Adipocyte (in vitro differentiated cells): ENCODE data around the gene KLK6.
A peak's percentile ranks its signal among the peaks of the same experiment; 100 is the strongest.

Source experiments
- DNase-seq: peaks from one replicate; pipeline ENCODE4 v3.0.0-alpha.2; 2015; ENCODE audit warnings: low read depth
- H3K27me3 ChIP-seq: replicated peaks from 2 replicates; pipeline ENCODE4 v1.7.0; 2013; ENCODE audit warnings: mild to moderate bottlenecking, low read length, moderate library complexity; ENCODE audit not compliant: control insufficient read depth, insufficient read depth
- H3K36me3 ChIP-seq: 2 replicates; pipeline ENCODE4 v1.7.0; 2013; ENCODE audit warnings: low read length, mild to moderate bottlenecking, moderate library complexity; ENCODE audit not compliant: control insufficient read depth, insufficient read depth, severe bottlenecking
- H3K4me1 ChIP-seq: 2 replicates; pipeline ENCODE4 v1.7.0; 2013; ENCODE audit warnings: mild to moderate bottlenecking, low read length, moderate library complexity; ENCODE audit not compliant: control insufficient read depth, insufficient read depth
- H3K4me3 ChIP-seq: 2 replicates; pipeline ENCODE4 v1.7.0; 2013; ENCODE audit warnings: mild to moderate bottlenecking, low read length, moderate library complexity
- H3K9ac ChIP-seq: 2 replicates; pipeline ENCODE4 v1.7.0; 2013; ENCODE audit warnings: mild to moderate bottlenecking, low read length, moderate library complexity
- H3K9me3 ChIP-seq: 2 replicates; pipeline ENCODE4 v1.7.0; 2013; ENCODE audit warnings: mild to moderate bottlenecking, low read length, moderate library complexity; ENCODE audit not compliant: control insufficient read depth

Gene KLK6

GRCh38 chr19:50969413-50969760, at the start of gene KLK6:
KLK6 (minus strand) TSS chr19:50969591; CDS start chr19:50968104, 1,487 bp downstream.
- H3K27me3 ChIP-seq: peaks cover 25% of the 10 kb centered on the region
- DNase-seq: no peak

GRCh38 chr19:51018745-51019543, 49.6 kb upstream of the KLK6 start:
- Histone ChIP-seq H3K4me1 (peaks cover 7% of the 10 kb centered on the region), H3K9me3 (no peaks in the 10 kb centered on the region), H3K36me3 (no peaks in the 10 kb centered on the region), H3K9ac (no peak overlapping the region), H3K4me3 (no peak overlapping the region), H3K27me3 (peaks cover 32% of the 10 kb centered on the region)
- DNase-seq: no peak

More at GRCh38 chr19:50969413-50969760, at the start of gene KLK6:
- Histone ChIP-seq H3K4me1 (no peaks in the 10 kb centered on the region), H3K9ac (no peak within 1 kb of the TSS), H3K9me3 (no peaks in the 10 kb centered on the region), H3K4me3 (no peak within 1 kb of the TSS), H3K36me3 (no peaks in the 10 kb centered on the region)

- DNase-seq: peak; percentile 46
- no peaks in the 10 kb centered on the region for H3K36me3 ChIP-seq
- H3K4me3 ChIP-seq: peak overlapping the region; percentile 54
- H3K9me3 ChIP-seq: no peaks in the 10 kb centered on the region
- H3K27me3 ChIP-seq: peaks cover 35% of the 10 kb centered on the region
- H3K9ac ChIP-seq: no peak overlapping the region
- H3K4me1 ChIP-seq: peaks cover 7% of the 10 kb centered on the region
These were observed 47.6 kb upstream of the KLK6 start for GRCh38 chr19:51016798-51017683.

GRCh38 chr19:51015691-51016267, 46.4 kb upstream of the KLK6 start:
- Histone ChIP-seq H3K27me3 (peaks cover 39% of the 10 kb centered on the region), H3K9me3 (no peaks in the 10 kb centered on the region), H3K9ac (no peak overlapping the region), H3K36me3 (no peaks in the 10 kb centered on the region), H3K4me3 (no peak overlapping the region), H3K4me1 (peaks cover 7% of the 10 kb centered on the region)
- no peak for DNase-seq

GRCh38 chr19:51014242-51014641, 44.9 kb upstream of the KLK6 start:
- Histone ChIP-seq H3K9me3 (no peaks in the 10 kb centered on the region), H3K9ac (no peak overlapping the region), H3K4me3 (no peak overlapping the region), H3K4me1 (peaks cover 3% of the 10 kb centered on the region), H3K36me3 (no peaks in the 10 kb centered on the region), H3K27me3 (peaks cover 39% of the 10 kb centered on the region)
- DNase-seq: no peak

- H3K4me3 ChIP-seq: no peak overlapping the region
- DNase-seq: no peak
- H3K27me3 ChIP-seq: peaks cover 40% of the 10 kb centered on the region
- no peaks in the 10 kb centered on the region for H3K4me1 ChIP-seq
- H3K9ac ChIP-seq: no peak overlapping the region
- H3K9me3 ChIP-seq: no peaks in the 10 kb centered on the region
- H3K36me3 ChIP-seq: no peaks in the 10 kb centered on the region
These were observed 43.3 kb upstream of the KLK6 start for GRCh38 chr19:51012661-51013190.

- H3K4me1 ChIP-seq: no peaks in the 10 kb centered on the region
- no peak for DNase-seq
- peaks cover 39% of the 10 kb centered on the region for H3K27me3 ChIP-seq
- no peaks in the 10 kb centered on the region for H3K9me3 ChIP-seq
- H3K9ac ChIP-seq: no peak overlapping the region
- no peaks in the 10 kb centered on the region for H3K36me3 ChIP-seq
- no peak overlapping the region for H3K4me3 ChIP-seq
These were observed 40.8 kb upstream of the KLK6 start for GRCh38 chr19:51010066-51010795.

GRCh38 chr19:51009061-51009891, 39.9 kb upstream of the KLK6 start:
- no peaks in the 10 kb centered on the region for H3K36me3 ChIP-seq
- peaks cover 29% of the 10 kb centered on the region for H3K27me3 ChIP-seq
- no peaks in the 10 kb centered on the region for H3K9me3 ChIP-seq
- no peak for DNase-seq
- no peaks in the 10 kb centered on the region for H3K4me1 ChIP-seq
- H3K9ac ChIP-seq: no peak overlapping the region
- no peak overlapping the region for H3K4me3 ChIP-seq

GRCh38 chr19:51007488-51007887, 38.1 kb upstream of the KLK6 start:
- no peaks in the 10 kb centered on the region for H3K36me3 ChIP-seq
- H3K9me3 ChIP-seq: no peaks in the 10 kb centered on the region
- DNase-seq: no peak
- H3K4me1 ChIP-seq: no peaks in the 10 kb centered on the region
- H3K27me3 ChIP-seq: peaks cover 19% of the 10 kb centered on the region
- H3K4me3 ChIP-seq: no peak overlapping the region
- H3K9ac ChIP-seq: no peak overlapping the region

- H3K36me3 ChIP-seq: no peaks in the 10 kb centered on the region
- H3K9ac ChIP-seq: no peak overlapping the region
- DNase-seq: no peak
- peaks cover 16% of the 10 kb centered on the region for H3K27me3 ChIP-seq
- H3K9me3 ChIP-seq: no peaks in the 10 kb centered on the region
- H3K4me1 ChIP-seq: no peaks in the 10 kb centered on the region
- no peak overlapping the region for H3K4me3 ChIP-seq
These were observed 37.0 kb upstream of the KLK6 start for GRCh38 chr19:51006406-51006805.
